HK-2 (cell line): Measurements from ENCODE around the gene MEGF10.
"Not testable (repeated sequence)": the region's sequence is repeated elsewhere in the genome, so short reads cannot be mapped to it uniquely, and the experiment has no call there.

ENCODE experiments used
- DNase-seq: peaks from one replicate; pipeline ENCODE4 v3.0.0-alpha.2; 2018; ENCODE audit not compliant: unreplicated experiment

The MEGF10 gene

DNA sequence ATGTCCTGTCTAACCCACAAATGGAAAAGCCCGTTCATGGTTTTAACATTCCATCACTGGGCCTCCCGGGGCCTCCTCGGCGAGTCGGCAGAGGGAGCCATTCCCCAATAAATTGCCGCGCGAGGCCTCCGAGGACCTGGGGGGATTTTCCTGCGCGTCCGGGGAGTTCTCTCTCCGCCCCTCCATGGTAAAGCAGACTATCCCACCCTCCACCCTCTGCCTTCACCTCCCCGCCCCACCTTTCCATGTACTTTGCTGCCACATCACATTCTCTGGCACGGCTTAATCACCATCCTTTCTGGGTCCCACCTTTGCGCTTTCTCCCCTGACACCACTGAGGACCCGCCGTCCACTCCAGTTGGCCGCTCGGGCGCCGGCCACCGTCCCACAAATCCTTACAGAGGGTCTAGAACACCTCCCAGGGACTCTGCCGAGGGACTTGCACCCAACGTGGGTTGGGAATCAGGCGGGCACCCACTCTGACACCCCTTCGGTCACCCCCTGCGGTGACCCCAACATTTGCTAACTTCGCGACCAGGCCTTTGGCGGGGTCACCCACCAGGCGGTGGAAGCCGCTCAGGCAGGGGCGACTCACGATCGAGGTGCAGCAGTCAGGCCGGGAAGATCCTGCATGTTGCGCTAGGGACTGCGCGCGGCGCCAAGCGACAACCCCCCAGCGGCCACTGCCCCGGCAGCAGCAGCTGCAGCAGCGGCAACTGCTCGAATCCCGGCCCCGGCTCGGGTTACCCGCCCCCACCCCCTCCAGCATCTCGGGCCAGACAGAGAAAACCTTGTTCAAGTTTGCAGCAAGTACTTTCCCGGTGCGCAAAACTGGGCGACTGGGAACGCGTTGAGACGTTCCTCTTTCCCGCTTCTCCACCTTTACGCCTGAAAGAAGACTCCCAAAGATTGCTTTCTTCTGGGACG, at the start of gene MEGF10:
Gene MEGF10, plus strand, starts transcription at position 778 of the 927 bp plus-strand sequence. CDS start 40,513 bp downstream, outside the sequence.
- DNase-seq, result peak; percentile 58

GRCh38 chr5:127243011-127243410, 47.6 kb upstream of the MEGF10 start:
- DNase-seq, result no peak

DNA sequence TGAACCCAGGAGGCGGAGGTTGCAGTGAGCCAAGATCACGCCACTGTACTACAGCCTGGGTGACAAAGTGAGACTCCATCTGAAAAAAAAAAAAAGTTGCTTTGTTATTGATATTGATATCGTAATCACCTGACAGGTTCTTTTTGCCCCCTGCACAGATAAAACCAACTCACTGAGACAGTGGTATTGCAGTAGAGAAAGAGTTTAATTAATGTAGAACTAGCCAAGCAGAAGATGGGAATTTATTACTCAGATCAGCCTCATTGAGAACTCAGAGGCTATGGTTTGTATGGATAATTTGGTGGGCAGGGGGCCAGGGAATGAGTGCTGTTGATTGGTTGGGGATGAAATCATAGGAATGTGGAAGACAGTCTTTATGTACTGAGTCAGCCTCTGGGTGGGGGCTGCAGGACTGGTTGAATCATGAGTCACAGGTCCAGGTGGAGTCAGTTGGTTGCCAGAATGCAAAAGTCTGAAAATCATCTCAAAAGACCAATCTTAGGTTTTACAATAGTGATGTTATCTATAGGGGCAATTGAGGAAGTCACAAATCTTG, 35.8 kb upstream of the MEGF10 start:
- DNase-seq, result peak; percentile 78

DNA sequence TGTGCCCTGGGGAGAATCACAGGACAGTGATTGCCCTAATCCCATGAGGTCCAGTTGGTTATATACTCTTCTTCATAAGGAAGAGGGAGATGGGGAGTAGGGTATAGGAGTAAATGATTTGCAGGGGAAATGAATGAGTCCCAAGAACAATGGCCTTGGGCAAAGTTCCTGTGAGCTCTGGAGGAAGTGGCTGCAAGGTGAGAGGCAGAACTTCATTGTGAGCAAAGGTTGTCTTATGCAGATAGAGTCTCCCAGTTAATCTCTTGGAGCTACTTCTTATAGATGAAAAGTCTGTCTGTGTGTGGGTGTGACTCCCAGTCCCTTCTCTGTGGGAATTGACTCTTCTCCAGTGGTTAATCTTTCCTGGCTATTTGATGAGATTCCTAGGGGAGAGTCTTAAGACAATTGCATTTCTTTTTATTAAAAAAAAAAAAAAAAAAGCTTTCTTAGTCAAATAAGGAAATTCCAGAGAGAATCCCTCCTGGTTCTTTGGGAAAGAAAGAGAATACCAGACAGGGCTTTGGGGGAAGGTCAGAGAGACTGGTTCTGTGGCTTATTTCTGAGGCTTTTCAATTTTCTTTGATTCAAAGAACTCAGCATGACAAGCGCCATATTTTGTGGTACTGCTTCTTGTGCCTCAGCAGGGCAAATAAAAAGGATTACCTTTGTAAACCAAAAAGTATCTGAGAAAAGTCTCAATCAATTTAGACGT, 33.6 kb upstream of the MEGF10 start:
- DNase-seq, result no peak

- no peak for DNase-seq
Measured at GRCh38 chr5:127260686-127261085, 29.9 kb upstream of the MEGF10 start.

DNA sequence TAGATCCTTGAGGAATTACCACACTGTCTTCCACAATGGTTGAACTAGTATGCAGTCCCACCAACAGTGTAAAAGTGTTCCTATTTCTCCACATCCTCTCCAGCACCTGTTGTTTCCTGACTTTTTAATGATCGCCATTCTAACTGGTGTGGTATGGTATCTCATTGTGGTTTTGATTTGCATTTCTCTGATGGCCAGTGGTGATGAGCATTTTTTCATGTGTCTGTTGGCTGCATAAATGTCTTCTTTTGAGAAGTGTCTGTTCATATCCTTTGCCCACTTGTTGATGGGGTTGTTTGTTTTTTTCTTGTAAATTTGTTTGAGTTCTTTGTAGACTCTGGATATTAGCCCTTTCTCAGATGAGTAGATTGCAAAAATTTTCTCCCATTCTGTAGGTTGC, 25.1 kb upstream of the MEGF10 start:
- not testable (repeated sequence) for DNase-seq

GRCh38 chr5:127268342-127268741, 22.3 kb upstream of the MEGF10 start:
- DNase-seq, result not testable (repeated sequence)

- not testable (repeated sequence) for DNase-seq
Measured at GRCh38 chr5:127270713-127271112, 19.9 kb upstream of the MEGF10 start.

DNA sequence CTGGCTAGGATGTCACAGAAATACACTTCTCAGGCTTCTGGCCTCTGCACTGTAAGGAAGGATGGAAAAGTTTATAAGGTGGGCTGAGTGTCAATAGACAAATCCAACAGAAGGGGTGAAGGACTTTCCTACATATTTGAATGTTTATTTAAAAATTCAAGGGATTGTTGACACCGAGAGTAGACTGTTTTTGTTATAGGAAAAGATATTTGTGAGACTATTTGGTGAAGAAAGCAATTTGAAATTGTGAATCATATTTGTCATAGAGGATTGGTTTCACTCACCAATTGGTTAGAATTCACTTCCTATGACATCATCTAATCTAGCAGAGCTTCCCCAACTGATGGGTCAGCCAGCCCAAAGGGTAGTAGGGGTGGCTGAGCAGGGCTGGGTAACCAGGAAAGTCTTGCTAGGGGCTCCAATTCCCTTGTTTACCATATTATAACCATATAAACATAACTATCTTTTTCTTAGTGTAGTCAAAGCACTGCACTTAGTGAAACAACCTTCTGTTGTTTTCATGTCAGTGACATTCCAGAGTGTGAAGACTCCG, 14.9 kb upstream of the MEGF10 start:
- no peak for DNase-seq

GRCh38 chr5:127280491-127281220, 9.9 kb upstream of the MEGF10 start:
- no peak for DNase-seq

- DNase-seq, result no peak
Measured at GRCh38 chr5:127281609-127282008, 9.0 kb upstream of the MEGF10 start.

DNA sequence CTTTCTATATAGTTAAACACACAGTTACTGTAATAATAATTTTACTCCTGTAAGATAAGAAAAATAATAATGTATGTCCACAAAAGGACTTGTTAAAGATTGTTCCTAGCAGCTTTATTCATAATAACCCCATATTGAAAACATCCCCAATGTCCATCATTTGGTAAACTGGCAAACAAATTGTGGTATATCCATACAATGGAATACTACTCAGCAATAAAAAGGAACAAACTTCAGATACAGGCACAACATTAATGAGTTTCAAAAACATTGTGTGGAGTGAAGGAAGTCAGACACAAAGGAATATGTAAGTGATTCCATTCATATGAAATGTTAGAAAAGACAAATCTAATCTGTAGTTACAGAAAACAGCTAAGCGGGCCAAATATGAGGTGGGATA, 1.9 kb upstream of the MEGF10 start:
- DNase-seq, result no peak

DNA sequence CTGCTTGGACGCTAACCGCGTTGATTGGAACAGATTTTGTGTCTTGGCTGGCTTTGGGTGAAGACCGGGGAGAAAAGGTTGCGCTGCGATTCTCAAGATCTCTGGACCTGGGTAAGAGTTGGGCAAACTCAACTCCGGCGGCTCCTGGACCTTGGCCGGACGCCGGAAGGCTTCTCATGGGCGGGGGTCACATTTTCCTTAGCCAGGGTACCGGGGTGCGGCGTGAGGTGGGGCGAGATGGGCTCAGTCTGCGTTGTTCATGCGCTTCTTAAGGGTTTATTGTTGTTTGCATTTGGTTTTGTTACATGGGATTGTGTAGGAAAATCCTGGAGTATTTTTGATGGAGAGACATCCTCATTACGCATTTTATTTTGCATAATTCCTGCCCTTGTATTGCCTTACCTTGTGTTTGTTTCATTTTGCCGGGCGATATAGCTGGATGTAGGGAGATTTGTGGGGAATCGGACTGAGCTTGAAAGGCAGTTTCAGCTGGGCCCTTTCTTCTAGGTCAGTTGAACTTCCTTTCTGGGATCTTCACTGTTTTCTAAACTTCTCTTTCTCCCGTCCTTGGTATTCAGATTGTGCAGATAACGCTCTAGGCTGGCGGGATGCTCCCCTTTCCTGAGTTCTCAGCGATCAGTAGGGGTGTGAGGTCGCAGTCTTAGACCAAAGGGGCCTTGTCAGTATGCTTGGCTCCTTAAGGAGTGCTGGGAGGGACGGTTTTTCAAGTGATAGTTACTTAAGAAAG, 524 bp downstream of the MEGF10 start:
- DNase-seq, result no peak

- no peak for DNase-seq
Measured at GRCh38 chr5:127292030-127292735, 1.6 kb downstream of the MEGF10 start.

DNA sequence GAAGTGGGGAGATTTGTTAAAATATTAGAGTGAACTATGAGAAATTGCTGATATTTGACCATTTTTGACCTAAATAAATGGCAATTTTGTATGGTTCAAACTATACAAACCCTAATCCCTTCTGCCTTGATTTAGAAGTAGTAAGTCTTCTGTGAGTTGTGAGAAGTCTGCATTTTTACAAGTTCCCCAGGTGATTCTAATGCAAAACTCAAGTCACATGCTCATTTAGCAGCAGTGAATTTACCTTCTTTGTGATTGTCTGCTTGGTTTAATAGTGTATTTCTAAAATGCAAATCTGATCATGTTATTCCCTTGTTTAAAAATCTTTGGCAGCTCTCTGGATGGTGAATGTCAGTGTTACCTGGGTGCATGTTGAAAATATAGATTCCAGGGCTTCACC, 2.8 kb downstream of the MEGF10 start:
- no peak for DNase-seq

DNA sequence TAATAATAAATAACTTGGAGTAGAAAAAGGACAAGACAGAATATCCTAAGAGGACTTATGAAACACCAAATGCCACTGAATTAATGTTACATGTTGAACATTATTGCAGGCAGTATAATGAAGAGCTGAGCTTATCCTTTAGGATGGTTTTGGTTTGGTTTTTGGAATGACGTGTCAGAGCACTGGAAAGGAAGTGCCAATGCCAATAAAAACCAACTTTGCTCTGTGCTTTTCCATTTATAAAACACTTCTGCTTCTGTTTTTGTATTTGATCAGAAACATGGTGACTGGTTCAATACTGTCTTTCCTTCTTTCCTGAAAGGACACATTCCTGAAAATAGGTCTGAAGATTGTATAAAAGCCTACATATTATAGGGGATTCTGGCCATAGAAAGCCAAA, 4.2 kb downstream of the MEGF10 start:
- DNase-seq, result no peak

GRCh38 chr5:127295454-127295853, 4.9 kb downstream of the MEGF10 start:
- no peak for DNase-seq

- DNase-seq, result no peak
Measured at GRCh38 chr5:127296321-127296720, 5.7 kb downstream of the MEGF10 start.

- DNase-seq, result not testable (repeated sequence)
Measured at GRCh38 chr5:127296894-127297293, 6.3 kb downstream of the MEGF10 start.

- no peak for DNase-seq
Measured at GRCh38 chr5:127297348-127298035, 6.9 kb downstream of the MEGF10 start.
